ENCODE results near the gene PCMTD2.

Gene PCMTD2

DNA sequence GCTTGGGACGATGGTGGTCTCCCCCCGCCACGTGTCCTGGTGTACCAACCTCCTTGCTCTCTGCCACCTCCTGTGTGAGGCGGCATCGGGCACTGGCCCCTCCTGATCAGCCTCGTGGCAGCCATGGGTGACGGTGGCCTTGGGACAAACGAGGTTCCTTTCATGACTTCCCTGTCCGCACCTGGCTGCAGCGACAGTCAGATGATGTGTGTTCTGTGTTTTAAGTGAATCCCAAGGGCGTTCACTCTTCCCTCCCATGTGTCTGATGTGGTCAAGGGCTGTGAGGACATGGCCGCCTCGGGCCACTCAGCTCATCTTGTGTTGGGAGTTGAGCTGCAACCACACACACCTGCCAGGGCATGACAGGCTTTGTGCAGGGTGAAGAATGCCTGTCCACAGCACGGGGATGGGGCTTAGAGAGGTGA is 30.4 kb upstream of the PCMTD2 start:
- no peak overlapping the region for H3K27ac ChIP-seq
- TF ChIP-seq, protein P1, sequence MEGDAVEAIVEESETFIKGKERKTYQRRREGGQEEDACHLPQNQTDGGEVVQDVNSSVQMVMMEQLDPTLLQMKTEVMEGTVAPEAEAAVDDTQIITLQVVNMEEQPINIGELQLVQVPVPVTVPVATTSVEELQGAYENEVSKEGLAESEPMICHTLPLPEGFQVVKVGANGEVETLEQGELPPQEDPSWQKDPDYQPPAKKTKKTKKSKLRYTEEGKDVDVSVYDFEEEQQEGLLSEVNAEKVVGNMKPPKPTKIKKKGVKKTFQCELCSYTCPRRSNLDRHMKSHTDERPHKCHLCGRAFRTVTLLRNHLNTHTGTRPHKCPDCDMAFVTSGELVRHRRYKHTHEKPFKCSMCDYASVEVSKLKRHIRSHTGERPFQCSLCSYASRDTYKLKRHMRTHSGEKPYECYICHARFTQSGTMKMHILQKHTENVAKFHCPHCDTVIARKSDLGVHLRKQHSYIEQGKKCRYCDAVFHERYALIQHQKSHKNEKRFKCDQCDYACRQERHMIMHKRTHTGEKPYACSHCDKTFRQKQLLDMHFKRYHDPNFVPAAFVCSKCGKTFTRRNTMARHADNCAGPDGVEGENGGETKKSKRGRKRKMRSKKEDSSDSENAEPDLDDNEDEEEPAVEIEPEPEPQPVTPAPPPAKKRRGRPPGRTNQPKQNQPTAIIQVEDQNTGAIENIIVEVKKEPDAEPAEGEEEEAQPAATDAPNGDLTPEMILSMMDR (conservative IDR thresholded peaks at IDR 0.05), result no peak

DNA sequence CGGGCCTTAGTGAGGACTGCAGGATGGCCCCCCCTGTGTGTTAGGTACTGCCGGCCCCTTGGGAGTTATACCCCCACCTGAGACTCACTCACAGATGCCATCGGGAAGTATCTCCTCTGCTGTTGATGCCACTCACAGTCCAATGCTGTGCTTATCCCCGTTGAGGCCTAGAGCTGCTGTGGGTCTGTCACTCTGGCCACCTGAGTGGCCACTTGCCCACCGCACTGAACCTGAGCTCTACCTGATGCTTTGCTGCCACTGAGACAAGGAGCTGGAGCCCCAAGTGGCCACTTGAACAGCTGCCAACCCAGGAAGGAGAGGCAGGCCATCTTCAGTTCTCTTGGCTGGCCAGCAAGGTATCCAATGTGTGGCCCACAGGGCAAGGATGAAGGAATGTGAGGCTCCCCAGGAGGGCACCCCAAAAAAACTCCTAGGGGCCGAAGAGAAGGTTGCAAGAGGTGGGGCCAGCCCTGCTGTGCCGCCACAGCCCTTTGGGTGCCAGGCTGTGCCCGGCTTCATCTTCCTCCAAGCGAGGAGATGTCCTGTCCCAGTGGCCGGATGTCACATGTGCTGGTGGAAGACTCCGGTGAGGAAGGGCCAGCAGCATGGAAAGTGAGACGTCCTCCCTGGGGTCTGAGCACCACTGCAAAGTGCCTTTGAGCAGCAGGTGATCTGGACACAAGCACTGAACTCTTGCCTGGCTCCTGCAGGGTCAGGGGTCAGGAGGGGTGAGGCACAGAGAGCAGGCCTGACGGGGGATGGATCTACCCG is 29.5 kb upstream of the PCMTD2 start:
- no peak overlapping the region; the same call in 1 of the 2 replicates for H3K27ac ChIP-seq
- TF ChIP-seq, protein P1 (conservative IDR thresholded peaks at IDR 0.05), result no peak

DNA sequence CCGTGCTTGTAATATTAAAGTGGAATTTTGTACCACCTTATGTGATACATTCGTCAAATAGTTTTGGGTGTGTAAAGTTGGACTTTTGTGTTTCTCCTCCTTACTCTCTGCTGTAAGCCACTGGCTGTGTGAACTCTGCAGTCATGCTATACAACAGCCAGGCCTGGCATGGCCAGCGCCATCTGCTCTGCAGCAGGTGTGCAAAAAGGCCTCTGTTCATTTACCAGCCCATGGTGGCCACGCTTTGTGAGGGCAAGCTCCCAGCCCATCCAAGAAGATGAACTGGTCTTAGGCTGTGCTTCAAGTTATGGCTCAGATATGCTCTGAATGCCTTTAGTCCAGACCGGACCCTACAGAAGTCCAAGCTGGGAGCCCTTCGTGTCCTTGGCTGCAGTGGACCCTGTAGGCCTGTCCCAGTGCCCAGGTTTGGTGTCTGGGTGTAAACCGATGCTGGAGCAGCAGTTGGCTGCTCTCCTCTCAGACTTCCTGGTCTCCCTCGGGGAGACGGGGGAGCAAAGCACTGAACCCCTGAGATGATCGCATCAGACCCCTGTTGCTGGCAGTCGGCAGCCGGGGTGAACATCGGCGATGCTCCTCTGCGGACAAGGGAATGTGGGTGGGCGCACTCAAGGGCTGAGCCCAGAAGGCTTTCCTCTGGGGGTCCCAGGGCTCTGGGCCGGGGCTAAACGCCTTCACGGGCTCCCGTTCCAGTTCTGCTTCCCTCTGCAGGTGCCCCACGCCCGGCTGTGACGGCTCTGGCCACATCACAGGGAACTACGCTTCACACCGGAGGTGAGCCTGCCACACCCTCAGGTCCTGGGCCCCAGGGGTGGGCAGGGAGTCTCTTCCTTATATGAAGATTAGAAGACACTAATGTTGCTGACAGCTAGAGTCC is 28.6 kb upstream of the PCMTD2 start:
- H3K27ac ChIP-seq, result peak overlapping the region; percentile 91
- TF ChIP-seq, protein P1 (conservative IDR thresholded peaks at IDR 0.05), result no peak

DNA sequence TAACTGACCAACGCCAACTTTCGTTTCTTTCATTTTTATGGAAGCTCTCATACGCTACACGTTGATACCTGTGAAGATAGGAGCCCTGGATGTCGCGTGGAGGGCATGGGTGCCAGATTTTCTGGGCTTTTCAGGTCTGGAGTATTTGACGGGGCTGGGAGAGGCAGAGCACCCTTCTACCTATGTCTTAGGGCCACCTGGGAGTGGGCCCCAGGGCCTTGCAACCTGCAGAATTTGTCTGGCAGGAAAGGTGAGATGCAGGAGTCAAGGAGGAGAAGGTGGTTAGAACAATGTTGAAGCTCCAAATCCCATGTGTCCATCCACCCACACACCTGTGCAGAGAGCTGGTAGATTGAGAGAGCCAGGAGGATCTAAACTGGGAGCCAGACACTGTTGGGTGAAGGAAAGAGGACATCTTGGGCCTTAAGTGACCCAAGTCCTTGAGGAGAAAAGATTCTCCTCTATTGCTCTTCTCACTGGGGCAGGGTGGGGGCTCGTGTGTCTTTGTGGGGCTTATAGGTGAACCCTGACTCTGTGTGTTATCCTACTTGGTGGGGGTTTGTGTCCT is 27.4 kb upstream of the PCMTD2 start:
- TF ChIP-seq, protein P1 (conservative IDR thresholded peaks at IDR 0.05), result no peak
- peak overlapping the region; percentile 91 for H3K27ac ChIP-seq

DNA sequence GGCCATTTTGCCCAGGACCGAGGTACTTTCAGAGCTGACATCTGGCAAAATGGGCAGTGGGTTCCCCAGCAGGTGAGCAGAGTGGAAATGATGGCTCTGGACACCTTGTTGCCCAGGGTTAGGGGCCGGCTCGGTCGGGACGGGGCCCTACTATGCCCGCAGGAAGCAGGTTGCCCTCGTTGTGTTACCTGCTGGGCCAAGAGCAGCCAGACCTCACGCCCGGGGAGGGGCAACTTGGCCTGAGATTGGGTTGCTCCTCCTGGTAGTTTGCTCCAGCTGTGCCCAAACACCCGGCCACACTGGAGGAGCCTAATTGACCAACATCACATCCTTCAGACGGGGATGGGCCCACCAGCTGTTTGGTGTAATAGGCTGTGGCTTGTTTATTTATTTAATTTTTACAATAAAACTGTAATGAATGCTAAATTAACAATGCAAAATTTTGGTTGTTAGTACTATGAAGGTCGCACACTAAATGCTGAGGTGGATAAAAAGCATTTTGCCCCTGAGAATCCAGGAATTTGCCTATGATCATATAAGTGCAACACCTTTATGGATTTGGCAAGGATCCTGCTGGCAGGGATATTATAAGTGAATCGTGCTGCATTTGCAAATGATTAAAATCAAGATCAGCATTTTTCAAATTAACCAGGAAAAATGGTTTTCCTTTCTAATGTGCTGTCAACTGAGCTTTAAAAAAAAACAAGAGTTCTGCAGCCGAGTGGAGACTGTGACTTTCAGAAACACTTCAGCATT is 26.6 kb upstream of the PCMTD2 start:
- TF ChIP-seq, protein P1 (conservative IDR thresholded peaks at IDR 0.05), result no peak

DNA sequence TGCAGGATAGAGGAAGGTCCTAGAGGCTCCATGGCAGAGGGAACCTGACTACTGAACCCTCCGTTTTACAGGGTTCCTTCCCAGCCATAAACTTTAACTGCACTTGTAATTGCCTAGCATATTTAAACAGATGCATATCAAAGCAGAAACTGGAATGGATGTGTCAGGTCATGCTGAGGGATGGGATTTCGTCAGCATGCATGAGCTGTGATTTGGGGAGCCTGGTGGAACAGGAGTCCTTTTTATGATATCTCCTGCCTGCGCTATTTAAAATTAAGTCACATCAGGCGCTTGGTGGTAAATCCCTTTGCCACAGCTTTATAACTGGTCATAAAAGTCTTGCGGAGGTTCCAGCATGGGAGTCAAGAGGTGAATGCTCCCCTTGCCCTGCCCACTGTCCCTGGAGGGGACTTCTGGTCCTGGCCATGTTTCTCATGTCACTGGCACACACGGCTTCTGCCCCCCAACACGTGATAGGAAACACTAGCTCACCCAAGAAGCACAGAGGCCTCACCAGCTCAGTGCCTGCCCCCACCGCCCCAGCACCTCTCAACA is 26.0 kb upstream of the PCMTD2 start:
- H3K27ac ChIP-seq, result peak overlapping the region; percentile 91
- TF ChIP-seq, protein P1 (conservative IDR thresholded peaks at IDR 0.05), result no peak

More for the DNA sequence above, 26.6 kb upstream of the PCMTD2 start:
- H3K27ac ChIP-seq, result peak overlapping the region; percentile 91
